ENCODE data around the gene SMC5. TPM values are rescaled to one million over a fixed set of nuclear protein-coding genes. Genes with fewer than 3 reads are reported as not detected.
"Not testable (repeated sequence)": the region's sequence is repeated elsewhere in the genome, so short reads cannot be mapped to it uniquely, and the experiment has no call there.

The SMC5 gene
- total RNA-seq: 10 to 100 TPM; 35.9 to 44.3 (median 38.1) TPM

GRCh38 chr9:70258692-70259511 is at the start of gene SMC5:
Gene SMC5, plus strand, starts transcription at chr9:70258978. Its CDS starts 101 bp downstream, at chr9:70259079.
- peak; percentile 85 for DNase-seq
- H3K4me1 Mint-ChIP-seq (ENCODE audit: low read depth): peaks cover 57% of the 10 kb centered on the region
- peak within 1 kb of the TSS; percentile 92 for H3K4me3 Mint-ChIP-seq
- no peaks in the 10 kb centered on the region for H3K27me3 Mint-ChIP-seq (ENCODE audit: low read depth)
- H3K9me3 Mint-ChIP-seq: no peaks in the 10 kb centered on the region
- peaks cover 24% of the 10 kb centered on the region for H3K36me3 Mint-ChIP-seq (ENCODE audit: insufficient read depth)
- peak; percentile 90 to 91 for ATAC-seq

- DNase-seq (no peak), ATAC-seq (no peak)
- H3K4me1 Mint-ChIP-seq (ENCODE audit: low read depth): no peaks in the 10 kb centered on the region
- H3K9me3 Mint-ChIP-seq: peaks cover 20% of the 10 kb centered on the region
- no peaks in the 10 kb centered on the region for H3K27me3 Mint-ChIP-seq (ENCODE audit: low read depth)
- peaks cover 19% of the 10 kb centered on the region for H3K36me3 Mint-ChIP-seq (ENCODE audit: insufficient read depth)
- no peak overlapping the region for H3K4me3 Mint-ChIP-seq
Measured at GRCh38 chr9:70217029-70217428, 41.7 kb upstream of the SMC5 start.

DNA sequence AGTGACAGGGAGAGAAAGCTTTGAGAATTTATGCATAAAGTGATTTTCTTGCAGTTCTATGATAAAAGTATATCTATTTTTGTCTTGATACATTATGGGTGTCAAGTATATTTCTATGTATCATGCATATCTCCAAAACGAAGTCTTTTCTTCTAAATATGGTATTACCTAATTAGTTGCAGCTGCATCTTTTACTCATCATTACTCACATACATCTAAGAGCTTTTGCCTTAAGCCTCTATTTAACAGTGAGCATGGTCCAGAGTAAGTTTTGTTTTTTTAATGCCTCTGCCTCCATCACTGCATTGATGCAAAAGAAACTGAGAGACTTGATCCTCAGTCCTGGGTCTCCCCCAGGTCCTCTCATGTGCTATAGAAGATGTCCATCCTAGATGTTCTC is 40.0 kb upstream of the SMC5 start:
- Mint-ChIP-seq H3K27me3 (ENCODE audit: low read depth) (no peaks in the 10 kb centered on the region), H3K4me3 (no peak overlapping the region), H3K9me3 (peaks cover 10% of the 10 kb centered on the region), H3K36me3 (ENCODE audit: insufficient read depth) (peaks cover 20% of the 10 kb centered on the region), H3K4me1 (ENCODE audit: low read depth) (no peaks in the 10 kb centered on the region)
- DNase-seq (no peak), ATAC-seq (no peak)

DNA sequence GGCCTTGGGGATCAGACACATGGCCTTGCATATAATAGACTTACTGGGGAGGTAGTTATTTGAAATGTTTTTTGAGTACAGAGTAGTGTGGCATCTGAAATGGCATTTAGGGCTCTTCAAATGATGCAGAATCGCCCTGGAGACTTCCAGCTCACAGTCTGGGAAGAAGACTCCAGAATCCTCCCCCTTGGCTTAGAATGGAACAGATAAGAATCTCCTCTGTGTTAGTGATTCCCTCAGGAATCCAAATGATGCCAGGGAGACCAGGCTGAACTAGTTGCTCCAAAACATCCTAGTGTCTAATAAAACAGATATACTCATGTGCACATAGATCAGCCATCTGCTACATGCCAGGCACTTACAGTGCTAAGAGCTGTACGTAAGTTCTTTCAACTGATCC is 38.6 kb upstream of the SMC5 start:
- ATAC-seq (no peak), DNase-seq (no peak)
- no peaks in the 10 kb centered on the region for H3K4me1 Mint-ChIP-seq (ENCODE audit: low read depth)
- no peaks in the 10 kb centered on the region for H3K27me3 Mint-ChIP-seq (ENCODE audit: low read depth)
- H3K4me3 Mint-ChIP-seq: no peak overlapping the region
- peaks cover 6% of the 10 kb centered on the region for H3K36me3 Mint-ChIP-seq (ENCODE audit: insufficient read depth)
- H3K9me3 Mint-ChIP-seq: no peaks in the 10 kb centered on the region

GRCh38 chr9:70222354-70222753 is 36.4 kb upstream of the SMC5 start:
- no peaks in the 10 kb centered on the region for H3K9me3 Mint-ChIP-seq
- DNase-seq (no peak), ATAC-seq (no peak)
- peaks cover 3% of the 10 kb centered on the region for H3K36me3 Mint-ChIP-seq (ENCODE audit: insufficient read depth)
- no peaks in the 10 kb centered on the region for H3K4me1 Mint-ChIP-seq (ENCODE audit: low read depth)
- H3K4me3 Mint-ChIP-seq: no peak overlapping the region
- H3K27me3 Mint-ChIP-seq (ENCODE audit: low read depth): no peaks in the 10 kb centered on the region

DNA sequence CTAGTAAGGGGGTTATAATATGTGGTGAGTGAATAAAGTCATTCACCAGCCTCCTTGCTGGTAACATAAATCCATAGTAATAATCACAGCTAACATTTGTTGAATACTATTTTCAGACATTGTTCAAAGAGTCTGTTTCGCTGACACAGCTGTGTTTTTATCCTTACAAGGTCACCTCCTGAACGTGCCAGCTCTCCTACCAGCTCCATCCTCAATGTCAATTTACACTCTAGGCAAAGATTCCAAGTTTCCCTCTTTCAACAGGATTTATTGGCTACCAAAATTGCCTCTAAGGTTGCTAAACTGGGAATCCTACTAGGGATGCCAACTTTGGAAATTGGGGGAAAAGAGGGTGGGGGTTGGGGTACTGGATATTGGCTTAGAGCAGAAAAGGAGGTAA is 30.7 kb upstream of the SMC5 start:
- ATAC-seq (no peak), DNase-seq (no peak)
- Mint-ChIP-seq H3K36me3 (ENCODE audit: insufficient read depth) (no peaks in the 10 kb centered on the region), H3K4me3 (no peak overlapping the region), H3K9me3 (no peaks in the 10 kb centered on the region), H3K27me3 (ENCODE audit: low read depth) (peaks cover 2% of the 10 kb centered on the region), H3K4me1 (ENCODE audit: low read depth) (no peaks in the 10 kb centered on the region)

DNA sequence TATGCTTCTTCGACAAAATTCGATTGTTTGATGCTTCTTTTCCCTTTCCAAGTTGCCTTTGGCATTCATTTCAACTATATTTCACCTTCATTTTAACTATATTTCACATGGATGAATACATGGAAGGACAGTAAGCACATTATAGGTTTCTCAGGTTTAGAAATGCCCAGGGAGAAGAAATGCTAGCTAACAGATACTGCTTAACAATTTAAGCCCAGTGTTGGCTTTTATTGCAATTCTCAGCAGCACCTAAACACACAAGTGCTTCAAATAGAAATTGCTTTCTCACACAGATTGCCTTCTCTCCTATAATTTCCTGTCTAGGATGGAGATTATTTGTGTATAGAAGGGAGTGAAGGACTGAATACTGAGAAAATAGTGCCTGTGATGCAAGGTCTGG is 30.2 kb upstream of the SMC5 start:
- Mint-ChIP-seq H3K4me3 (no peak overlapping the region), H3K36me3 (ENCODE audit: insufficient read depth) (no peaks in the 10 kb centered on the region), H3K9me3 (no peaks in the 10 kb centered on the region), H3K4me1 (ENCODE audit: low read depth) (no peaks in the 10 kb centered on the region), H3K27me3 (ENCODE audit: low read depth) (peaks cover 2% of the 10 kb centered on the region)
- no peak for ATAC-seq
- DNase-seq: no peak

GRCh38 chr9:70229026-70229425 is 29.8 kb upstream of the SMC5 start:
- H3K36me3 Mint-ChIP-seq (ENCODE audit: insufficient read depth): no peaks in the 10 kb centered on the region
- peaks cover 2% of the 10 kb centered on the region for H3K27me3 Mint-ChIP-seq (ENCODE audit: low read depth)
- no peaks in the 10 kb centered on the region for H3K9me3 Mint-ChIP-seq
- H3K4me3 Mint-ChIP-seq: no peak overlapping the region
- no peaks in the 10 kb centered on the region for H3K4me1 Mint-ChIP-seq (ENCODE audit: low read depth)
- no peak for ATAC-seq
- no peak for DNase-seq

GRCh38 chr9:70229579-70229978 is 29.2 kb upstream of the SMC5 start:
- no peak for DNase-seq
- H3K4me1 Mint-ChIP-seq (ENCODE audit: low read depth): no peaks in the 10 kb centered on the region
- no peaks in the 10 kb centered on the region for H3K9me3 Mint-ChIP-seq
- no peaks in the 10 kb centered on the region for H3K36me3 Mint-ChIP-seq (ENCODE audit: insufficient read depth)
- H3K4me3 Mint-ChIP-seq: no peak overlapping the region
- ATAC-seq: no peak
- H3K27me3 Mint-ChIP-seq (ENCODE audit: low read depth): peaks cover 2% of the 10 kb centered on the region

DNA sequence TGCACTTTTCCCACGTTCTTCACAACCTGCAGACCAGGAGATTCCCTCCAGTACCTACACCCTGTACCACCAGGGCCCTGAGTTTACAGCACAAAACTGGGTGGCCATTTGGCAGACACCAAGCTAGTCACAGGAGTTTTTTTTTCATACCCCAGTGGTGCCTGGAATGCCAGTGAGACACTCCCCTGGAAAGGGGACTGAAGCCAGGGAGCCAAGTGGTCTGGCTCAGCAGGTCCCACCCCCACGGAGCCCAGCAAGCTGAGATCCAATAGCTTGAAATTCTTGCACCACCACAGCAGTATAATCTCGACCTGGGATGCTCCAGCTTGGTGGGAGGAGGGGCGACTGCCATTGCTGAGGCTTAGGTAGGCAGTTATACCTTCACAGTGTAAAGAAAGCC is 26.3 kb upstream of the SMC5 start:
- Mint-ChIP-seq H3K4me1 (ENCODE audit: low read depth) (no peaks in the 10 kb centered on the region), H3K9me3 (no peaks in the 10 kb centered on the region), H3K27me3 (ENCODE audit: low read depth) (peaks cover 6% of the 10 kb centered on the region), H3K4me3 (no peak overlapping the region), H3K36me3 (ENCODE audit: insufficient read depth) (no peaks in the 10 kb centered on the region)
- ATAC-seq (no peak), DNase-seq (no peak)

GRCh38 chr9:70234208-70234607 is 24.6 kb upstream of the SMC5 start:
- H3K36me3 Mint-ChIP-seq (ENCODE audit: insufficient read depth); ATAC-seq; H3K4me3 Mint-ChIP-seq; H3K9me3 Mint-ChIP-seq; DNase-seq; H3K4me1 Mint-ChIP-seq (ENCODE audit: low read depth); H3K27me3 Mint-ChIP-seq (ENCODE audit: low read depth): not testable (repeated sequence)

DNA sequence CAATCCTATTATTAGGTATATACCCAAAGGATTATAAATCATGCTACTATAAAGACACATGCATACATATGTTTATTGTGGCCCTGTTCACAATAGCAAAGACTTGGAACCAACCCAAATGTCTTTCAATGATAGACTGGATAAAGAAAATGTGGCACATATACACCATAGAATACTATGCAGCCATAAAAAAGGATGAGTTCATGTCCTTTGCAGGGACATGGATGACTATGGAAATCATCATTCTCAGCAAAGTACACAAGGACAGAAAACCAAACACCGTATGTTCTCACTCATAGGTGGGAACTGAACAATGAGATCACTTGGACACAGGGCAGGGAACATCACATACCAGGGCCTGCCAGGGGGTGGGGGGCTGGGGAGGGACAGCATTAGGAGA is 12.8 kb upstream of the SMC5 start:
- H3K9me3 Mint-ChIP-seq; H3K36me3 Mint-ChIP-seq (ENCODE audit: insufficient read depth); ATAC-seq; H3K4me3 Mint-ChIP-seq; H3K4me1 Mint-ChIP-seq (ENCODE audit: low read depth); H3K27me3 Mint-ChIP-seq (ENCODE audit: low read depth); DNase-seq: not testable (repeated sequence)

DNA sequence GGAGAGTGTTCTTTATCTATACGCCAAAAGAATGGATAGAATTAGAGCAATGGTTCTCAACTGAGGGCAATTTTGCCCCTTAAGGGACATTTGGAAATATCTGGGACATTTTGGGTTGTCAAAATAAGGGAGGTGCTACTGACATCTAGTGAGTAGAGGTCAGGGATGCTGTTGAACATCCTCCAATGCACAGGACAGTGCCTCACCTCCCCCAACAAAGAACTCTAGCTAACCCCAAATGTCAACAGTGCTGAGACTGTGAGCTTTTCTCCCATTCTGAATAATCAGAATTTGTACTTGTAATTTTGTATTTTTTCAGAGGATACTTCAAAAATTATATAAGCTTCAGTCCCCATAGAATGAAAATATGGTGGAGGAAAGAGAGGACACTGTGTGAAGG is 8.6 kb upstream of the SMC5 start:
- no peaks in the 10 kb centered on the region for H3K9me3 Mint-ChIP-seq
- no peaks in the 10 kb centered on the region for H3K4me1 Mint-ChIP-seq (ENCODE audit: low read depth)
- H3K4me3 Mint-ChIP-seq: no peak overlapping the region
- no peaks in the 10 kb centered on the region for H3K36me3 Mint-ChIP-seq (ENCODE audit: insufficient read depth)
- ATAC-seq (no peak), DNase-seq (no peak)
- no peaks in the 10 kb centered on the region for H3K27me3 Mint-ChIP-seq (ENCODE audit: low read depth)

GRCh38 chr9:70255486-70255885 is 3.3 kb upstream of the SMC5 start:
- Mint-ChIP-seq H3K4me3 (no peak overlapping the region), H3K4me1 (ENCODE audit: low read depth) (peaks cover 27% of the 10 kb centered on the region)

GRCh38 chr9:70256123-70256551 is 2.6 kb upstream of the SMC5 start:
- no peaks in the 10 kb centered on the region for H3K9me3 Mint-ChIP-seq
- peaks cover 33% of the 10 kb centered on the region for H3K4me1 Mint-ChIP-seq (ENCODE audit: low read depth)
- H3K4me3 Mint-ChIP-seq: no peak overlapping the region
- peaks cover 9% of the 10 kb centered on the region for H3K36me3 Mint-ChIP-seq (ENCODE audit: insufficient read depth)
- no peak for ATAC-seq
- no peak for DNase-seq
- no peaks in the 10 kb centered on the region for H3K27me3 Mint-ChIP-seq (ENCODE audit: low read depth)

More at GRCh38 chr9:70255486-70255885, 3.3 kb upstream of the SMC5 start:
- DNase-seq (no peak), ATAC-seq (no peak)
- Mint-ChIP-seq H3K9me3 (no peaks in the 10 kb centered on the region), H3K27me3 (ENCODE audit: low read depth) (no peaks in the 10 kb centered on the region), H3K36me3 (ENCODE audit: insufficient read depth) (peaks cover 6% of the 10 kb centered on the region)

All from activated T-cell treated with anti-CD3 and anti-CD28 coated beads, Interleukin-2, amount 50 U/mL, for 4 hours (primary cell).